GM12878 (cell line): ENCODE data around the gene SLC4A5.

Experiments
- CREM ChIP-seq: IDR thresholded peaks from 2 replicates; pipeline ENCODE4 v1.6.1; 2014; ENCODE audit warnings: antibody characterized with exemption, low read depth
- EGR1 ChIP-seq, 2 experiments: IDR thresholded peaks; 1 replicate in 1 of 2; 2 replicates in 1 of 2; pipeline ENCODE4 v1.6.1; 2011 to 2012; ENCODE audit warnings: low read depth in 2 of 2, low read length in 2 of 2, borderline replicate concordance in 1 of 2, mild to moderate bottlenecking in 1 of 2, moderate library complexity in 1 of 2
- ETV6 ChIP-seq, 2 experiments: fragments of 450-650 bp in 1 of 2; IDR thresholded peaks in 1 of 2; conservative IDR thresholded peaks in 1 of 2; 2 replicates each; pipeline ENCODE4 v1.6.1; 2014; ENCODE audit warnings: antibody characterized with exemption in 1 of 2, borderline replicate concordance in 1 of 2, low read depth in 1 of 2, mild to moderate bottlenecking in 1 of 2, moderate library complexity in 1 of 2
- TAF1 ChIP-seq: IDR thresholded peaks from 2 replicates; pipeline ENCODE4 v1.6.1; 2011; ENCODE audit warnings: mild to moderate bottlenecking, low read depth, low read length, borderline replicate concordance
- TCF12 ChIP-seq: IDR thresholded peaks from 2 replicates; pipeline ENCODE4 v1.6.1; 2011; ENCODE audit warnings: low read depth, mild to moderate bottlenecking, low read length
- TCF7 ChIP-seq: IDR thresholded peaks from 2 replicates; pipeline ENCODE4 v1.6.1; 2014; ENCODE audit warnings: antibody characterized with exemption, borderline replicate concordance
- TF ChIP-seq, protein P1 (sequence below), 3 experiments: IDR thresholded peaks in 2 of 3; conservative IDR thresholded peaks in 1 of 3; 2 replicates each; pipeline ENCODE4 v1.5.1; 2011; ENCODE audit warnings: low read depth in 3 of 3, low read length in 3 of 3, mild to moderate bottlenecking in 3 of 3, control low read depth in 2 of 3, moderate library complexity in 2 of 3, inconsistent platforms in 1 of 3, mixed read lengths in 1 of 3; ENCODE audit not compliant: control insufficient read depth in 2 of 3, insufficient read depth in 1 of 3; ENCODE audit errors: extremely low read depth in 1 of 3
- TF ChIP-seq, protein P2 (sequence below): fragments of 150-350 bp; IDR thresholded peaks from 2 replicates; pipeline ENCODE4 v1.6.1; 2016; ENCODE audit warnings: low read depth, low read length
- TF ChIP-seq, protein P3 (sequence below): fragments of 450-650 bp; IDR thresholded peaks from 2 replicates; pipeline ENCODE4 v1.6.1; 2018; ENCODE audit warnings: borderline replicate concordance, mild to moderate bottlenecking; ENCODE audit not compliant: partially characterized antibody

DNA sequence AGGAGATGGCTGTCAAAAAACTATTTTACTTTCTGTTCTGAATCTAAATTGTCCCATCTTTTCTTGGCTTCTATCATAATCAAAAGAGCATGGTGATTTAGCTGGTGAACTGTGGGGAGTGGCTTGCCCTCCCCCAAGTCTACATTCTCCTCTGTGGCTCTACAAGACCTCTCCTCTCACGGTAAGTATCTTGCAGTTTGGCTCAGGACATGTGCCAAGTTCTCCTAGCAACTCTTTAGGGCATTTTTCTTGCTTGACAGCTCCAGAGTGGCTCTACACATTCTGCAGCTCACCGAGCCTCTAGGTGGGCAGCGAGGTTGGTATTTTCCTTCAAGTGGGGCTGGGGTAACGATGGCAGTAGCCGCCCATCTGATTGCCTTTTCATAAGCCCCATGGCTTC is 29.1 kb downstream of the SLC4A5 start:
- TF ChIP-seq CREM (no peak), TAF1 (no peak), EGR1 (IDR thresholded peaks at IDR 0.05; ENCODE audit: borderline replicate concordance in 1 of 2, low read depth in 2 of 2, low read length in 2 of 2) (no peak), ETV6 (conservative IDR thresholded peaks at IDR 0.05 in 1 of 2, IDR thresholded peaks at IDR 0.05 in 1 of 2; ENCODE audit: borderline replicate concordance in 1 of 2, low read depth in 1 of 2) (no peak), TCF7 (no peak), TCF12 (no peak)
- TF ChIP-seq, protein P1, sequence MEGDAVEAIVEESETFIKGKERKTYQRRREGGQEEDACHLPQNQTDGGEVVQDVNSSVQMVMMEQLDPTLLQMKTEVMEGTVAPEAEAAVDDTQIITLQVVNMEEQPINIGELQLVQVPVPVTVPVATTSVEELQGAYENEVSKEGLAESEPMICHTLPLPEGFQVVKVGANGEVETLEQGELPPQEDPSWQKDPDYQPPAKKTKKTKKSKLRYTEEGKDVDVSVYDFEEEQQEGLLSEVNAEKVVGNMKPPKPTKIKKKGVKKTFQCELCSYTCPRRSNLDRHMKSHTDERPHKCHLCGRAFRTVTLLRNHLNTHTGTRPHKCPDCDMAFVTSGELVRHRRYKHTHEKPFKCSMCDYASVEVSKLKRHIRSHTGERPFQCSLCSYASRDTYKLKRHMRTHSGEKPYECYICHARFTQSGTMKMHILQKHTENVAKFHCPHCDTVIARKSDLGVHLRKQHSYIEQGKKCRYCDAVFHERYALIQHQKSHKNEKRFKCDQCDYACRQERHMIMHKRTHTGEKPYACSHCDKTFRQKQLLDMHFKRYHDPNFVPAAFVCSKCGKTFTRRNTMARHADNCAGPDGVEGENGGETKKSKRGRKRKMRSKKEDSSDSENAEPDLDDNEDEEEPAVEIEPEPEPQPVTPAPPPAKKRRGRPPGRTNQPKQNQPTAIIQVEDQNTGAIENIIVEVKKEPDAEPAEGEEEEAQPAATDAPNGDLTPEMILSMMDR (IDR thresholded peaks at IDR 0.05 in 2 of 3, conservative IDR thresholded peaks at IDR 0.05 in 1 of 3; ENCODE audit: control insufficient read depth in 2 of 3, extremely low read depth in 1 of 3, insufficient read depth in 1 of 3, low read depth in 3 of 3, low read length in 3 of 3), result no peak
- TF ChIP-seq, protein P2, sequence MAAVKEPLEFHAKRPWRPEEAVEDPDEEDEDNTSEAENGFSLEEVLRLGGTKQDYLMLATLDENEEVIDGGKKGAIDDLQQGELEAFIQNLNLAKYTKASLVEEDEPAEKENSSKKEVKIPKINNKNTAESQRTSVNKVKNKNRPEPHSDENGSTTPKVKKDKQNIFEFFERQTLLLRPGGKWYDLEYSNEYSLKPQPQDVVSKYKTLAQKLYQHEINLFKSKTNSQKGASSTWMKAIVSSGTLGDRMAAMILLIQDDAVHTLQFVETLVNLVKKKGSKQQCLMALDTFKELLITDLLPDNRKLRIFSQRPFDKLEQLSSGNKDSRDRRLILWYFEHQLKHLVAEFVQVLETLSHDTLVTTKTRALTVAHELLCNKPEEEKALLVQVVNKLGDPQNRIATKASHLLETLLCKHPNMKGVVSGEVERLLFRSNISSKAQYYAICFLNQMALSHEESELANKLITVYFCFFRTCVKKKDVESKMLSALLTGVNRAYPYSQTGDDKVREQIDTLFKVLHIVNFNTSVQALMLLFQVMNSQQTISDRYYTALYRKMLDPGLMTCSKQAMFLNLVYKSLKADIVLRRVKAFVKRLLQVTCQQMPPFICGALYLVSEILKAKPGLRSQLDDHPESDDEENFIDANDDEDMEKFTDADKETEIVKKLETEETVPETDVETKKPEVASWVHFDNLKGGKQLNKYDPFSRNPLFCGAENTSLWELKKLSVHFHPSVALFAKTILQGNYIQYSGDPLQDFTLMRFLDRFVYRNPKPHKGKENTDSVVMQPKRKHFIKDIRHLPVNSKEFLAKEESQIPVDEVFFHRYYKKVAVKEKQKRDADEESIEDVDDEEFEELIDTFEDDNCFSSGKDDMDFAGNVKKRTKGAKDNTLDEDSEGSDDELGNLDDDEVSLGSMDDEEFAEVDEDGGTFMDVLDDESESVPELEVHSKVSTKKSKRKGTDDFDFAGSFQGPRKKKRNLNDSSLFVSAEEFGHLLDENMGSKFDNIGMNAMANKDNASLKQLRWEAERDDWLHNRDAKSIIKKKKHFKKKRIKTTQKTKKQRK, result no peak
- TF ChIP-seq, protein P3, sequence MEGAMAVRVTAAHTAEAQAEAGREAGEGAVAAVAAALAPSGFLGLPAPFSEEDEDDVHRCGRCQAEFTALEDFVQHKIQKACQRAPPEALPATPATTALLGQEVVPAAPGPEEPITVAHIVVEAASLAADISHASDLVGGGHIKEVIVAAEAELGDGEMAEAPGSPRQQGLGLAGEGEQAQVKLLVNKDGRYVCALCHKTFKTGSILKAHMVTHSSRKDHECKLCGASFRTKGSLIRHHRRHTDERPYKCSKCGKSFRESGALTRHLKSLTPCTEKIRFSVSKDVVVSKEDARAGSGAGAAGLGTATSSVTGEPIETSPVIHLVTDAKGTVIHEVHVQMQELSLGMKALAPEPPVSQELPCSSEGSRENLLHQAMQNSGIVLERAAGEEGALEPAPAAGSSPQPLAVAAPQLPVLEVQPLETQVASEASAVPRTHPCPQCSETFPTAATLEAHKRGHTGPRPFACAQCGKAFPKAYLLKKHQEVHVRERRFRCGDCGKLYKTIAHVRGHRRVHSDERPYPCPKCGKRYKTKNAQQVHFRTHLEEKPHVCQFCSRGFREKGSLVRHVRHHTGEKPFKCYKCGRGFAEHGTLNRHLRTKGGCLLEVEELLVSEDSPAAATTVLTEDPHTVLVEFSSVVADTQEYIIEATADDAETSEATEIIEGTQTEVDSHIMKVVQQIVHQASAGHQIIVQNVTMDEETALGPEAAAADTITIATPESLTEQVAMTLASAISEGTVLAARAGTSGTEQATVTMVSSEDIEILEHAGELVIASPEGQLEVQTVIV, result no peak
